Astrocyte of the spinal cord (primary cell): ENCODE measurements around the gene LRRC17.

Experiments used
- DNase-seq: peaks from one replicate; pipeline ENCODE4 v3.0.0; 2011; ENCODE audit warnings: low read depth, low spot score
- H3K4me3 ChIP-seq: 2 replicates; pipeline ENCODE4 v1.5.1; 2011; ENCODE audit warnings: low read depth, mild to moderate bottlenecking, low read length, moderate library complexity
- in situ Hi-C: cut with HindIII; loops from 2 replicates; pipeline ENCODE4 v1.10.0; 2017; ENCODE audit warnings: low sequenced_read_pairs
- TF ChIP-seq, protein P1 (sequence below): IDR thresholded peaks from 2 replicates; pipeline ENCODE4 v1.5.1; 2012; ENCODE audit warnings: low read depth, mild to moderate bottlenecking, low read length, inconsistent platforms

LRRC17 gene

GRCh38 chr7:102890292-102890970, 22.4 kb upstream of the LRRC17 start:
- DNase-seq, result peak; percentile 97
- in situ Hi-C loops, result no loop called here
- TF ChIP-seq, protein P1, sequence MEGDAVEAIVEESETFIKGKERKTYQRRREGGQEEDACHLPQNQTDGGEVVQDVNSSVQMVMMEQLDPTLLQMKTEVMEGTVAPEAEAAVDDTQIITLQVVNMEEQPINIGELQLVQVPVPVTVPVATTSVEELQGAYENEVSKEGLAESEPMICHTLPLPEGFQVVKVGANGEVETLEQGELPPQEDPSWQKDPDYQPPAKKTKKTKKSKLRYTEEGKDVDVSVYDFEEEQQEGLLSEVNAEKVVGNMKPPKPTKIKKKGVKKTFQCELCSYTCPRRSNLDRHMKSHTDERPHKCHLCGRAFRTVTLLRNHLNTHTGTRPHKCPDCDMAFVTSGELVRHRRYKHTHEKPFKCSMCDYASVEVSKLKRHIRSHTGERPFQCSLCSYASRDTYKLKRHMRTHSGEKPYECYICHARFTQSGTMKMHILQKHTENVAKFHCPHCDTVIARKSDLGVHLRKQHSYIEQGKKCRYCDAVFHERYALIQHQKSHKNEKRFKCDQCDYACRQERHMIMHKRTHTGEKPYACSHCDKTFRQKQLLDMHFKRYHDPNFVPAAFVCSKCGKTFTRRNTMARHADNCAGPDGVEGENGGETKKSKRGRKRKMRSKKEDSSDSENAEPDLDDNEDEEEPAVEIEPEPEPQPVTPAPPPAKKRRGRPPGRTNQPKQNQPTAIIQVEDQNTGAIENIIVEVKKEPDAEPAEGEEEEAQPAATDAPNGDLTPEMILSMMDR, result no peak
- no peak overlapping the region for H3K4me3 ChIP-seq

- TF ChIP-seq, protein P1, result no peak
Measured at GRCh38 chr7:102890971-102891692, 21.7 kb upstream of the LRRC17 start.

GRCh38 chr7:102891693-102892261, 21.0 kb upstream of the LRRC17 start:
- no peak overlapping the region for H3K4me3 ChIP-seq
- TF ChIP-seq, protein P1, result no peak
- in situ Hi-C loops, result no loop called here
- peak; percentile 94 for DNase-seq

More at GRCh38 chr7:102890971-102891692, 21.7 kb upstream of the LRRC17 start:
- no peak overlapping the region for H3K4me3 ChIP-seq
- in situ Hi-C loops, result no loop called here
- DNase-seq, result no peak

DNA sequence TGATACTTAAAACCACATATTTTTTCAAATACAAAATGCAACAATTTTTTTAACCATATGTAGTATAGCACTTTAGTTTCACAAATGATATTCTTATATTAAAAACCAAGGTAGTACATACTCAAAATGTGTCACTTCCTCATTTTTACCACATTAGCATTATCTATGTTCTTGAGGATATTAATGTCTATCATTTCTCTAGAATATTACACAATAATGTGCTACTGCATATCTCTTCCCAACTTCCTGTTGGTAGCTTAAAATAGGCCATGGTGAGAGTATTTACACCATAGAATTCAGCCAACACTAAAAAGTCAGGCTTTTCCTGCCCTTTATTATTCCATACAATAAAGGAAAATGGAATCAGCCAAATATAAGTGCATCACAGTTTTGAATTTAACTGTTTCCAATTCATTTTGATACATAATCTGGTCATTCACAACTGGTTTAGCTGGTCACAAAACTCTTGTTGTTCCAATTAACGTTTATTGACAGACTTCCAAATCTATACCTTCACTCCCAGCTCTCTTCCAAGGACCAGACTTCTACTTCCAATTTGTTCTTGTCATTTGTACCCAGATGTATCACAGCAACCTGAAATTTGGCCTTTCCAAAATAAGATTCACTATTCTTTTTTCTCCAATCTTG, 20.0 kb upstream of the LRRC17 start:
- H3K4me3 ChIP-seq, result no peak overlapping the region
- in situ Hi-C loops, result no loop called here
- TF ChIP-seq, protein P1, result no peak
- DNase-seq, result no peak

DNA sequence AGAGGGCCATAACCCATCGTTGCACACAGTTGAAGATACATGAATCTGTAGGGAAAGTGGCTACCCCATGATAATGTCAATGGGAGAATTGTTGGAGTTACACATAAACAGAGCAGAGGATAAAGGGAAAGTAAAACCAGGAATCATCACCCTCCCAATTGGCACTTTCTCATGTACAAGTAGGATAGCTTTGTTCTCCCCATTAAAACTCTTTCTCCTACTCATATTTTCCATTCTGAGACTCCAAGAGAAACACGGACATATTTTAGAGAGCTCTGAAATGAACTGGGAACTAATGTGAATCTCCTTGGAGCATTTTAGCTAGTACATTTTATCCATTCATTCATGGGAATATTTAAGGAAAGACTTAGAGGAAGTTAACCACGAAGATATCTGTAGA, 17.2 kb upstream of the LRRC17 start:
- TF ChIP-seq, protein P1, result no peak
- no peak overlapping the region for H3K4me3 ChIP-seq
- in situ Hi-C loops, result no loop called here
- no peak for DNase-seq

DNA sequence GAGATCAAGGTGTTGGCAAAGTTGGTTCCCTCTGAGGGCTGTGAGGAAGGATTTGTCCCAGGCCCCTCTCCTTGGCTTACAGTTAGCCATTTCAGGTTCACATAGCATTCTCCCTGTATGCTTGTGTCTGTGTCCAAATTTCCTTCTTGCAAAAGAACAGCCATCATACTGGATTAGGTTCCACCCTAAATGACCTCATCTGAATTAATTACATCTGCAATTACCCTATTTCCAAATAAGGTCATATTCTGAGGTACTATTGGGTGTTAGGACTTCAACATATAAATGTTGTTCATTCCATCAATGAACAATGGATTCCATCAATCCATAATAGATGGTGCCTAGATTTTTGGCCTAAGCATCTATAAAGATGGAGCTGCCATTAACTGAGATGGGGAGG, 16.2 kb upstream of the LRRC17 start:
- TF ChIP-seq, protein P1, result no peak
- DNase-seq, result no peak
- in situ Hi-C loops, result no loop called here
- H3K4me3 ChIP-seq, result no peak overlapping the region
